Testis (tissue), 3 donors: ENCODE measurements around the gene NFKBIE. TPM values are rescaled to one million over a fixed set of nuclear protein-coding genes. Genes with fewer than 3 reads are reported as not detected.

Experiments
- DNase-seq: peaks from one replicate; pipeline ENCODE4 v3.0.0-alpha.2; 2019
- H3K27ac ChIP-seq, 2 donors: fragments of 200-600 bp; sonication (generic); one replicate each; pipeline ENCODE4 v1.5.1; 2019
- H3K27me3 ChIP-seq: fragments of 200-600 bp; sonication (generic); one replicate; pipeline ENCODE4 v1.5.1; 2019
- H3K36me3 ChIP-seq: fragments of 200-600 bp; sonication (generic); one replicate; pipeline ENCODE4 v1.5.1; 2017; ENCODE audit warnings: low read depth; ENCODE audit errors: missing control alignments
- H3K4me1 ChIP-seq: fragments of 200-600 bp; sonication (generic); one replicate; pipeline ENCODE4 v1.5.1; 2019
- H3K4me3 ChIP-seq, 2 donors: fragments of 200-600 bp; sonication (generic); one replicate each; pipeline ENCODE4 v1.5.1; 2017 to 2019
- H3K9me3 ChIP-seq: fragments of 200-600 bp; sonication (generic); one replicate; pipeline ENCODE4 v1.5.1; 2017
- POLR2A ChIP-seq: fragments of 450-650 bp; IDR thresholded peaks from one replicate; pipeline ENCODE4 v1.6.1; 2017; ENCODE audit warnings: antibody characterized with exemption, mild to moderate bottlenecking, moderate library complexity
- WGBS, 2 donors: methylation state at CpG; one replicate each; pipeline ENCODE4 v1.1.5; 2018; 5-methylcytosine and 5-hydroxymethylcytosine counted together
- intact Hi-C: fragments of 100-400 bp; cut with DNase I; formaldehyde crosslinking; loops from one replicate; pipeline ENCODE4 v1.15.1; 2023; ENCODE audit warnings: low total_unique reads
- polyA plus RNA-seq: library from polyadenylated mRNA; stranded (reverse); fragments of 350-450 nt; fragmentation: Illumina TruSeq; extraction: RNeasy Lipid Tissue Mini Kit (QIAGEN cat#74804); gene quantifications from one replicate; pipeline ENCODE4 v1.2.3, GENCODE V29; 2014; ENCODE audit warnings: low read depth, low replicate concordance; ENCODE audit not compliant: insufficient read depth
- total RNA-seq, 2 donors: library from RNA; depleted of rRNA; stranded (reverse); fragments of >200 nt; gene quantifications; one replicate each; pipeline ENCODE4 v1.2.3, GENCODE V29; 2016
- TF ChIP-seq, protein P1 (sequence below), 3 experiments: fragments of 450-650 bp in 2 of 3; fragments of 200-600 bp in 1 of 3; sonication (generic) in 1 of 3; IDR thresholded peaks; one replicate each; pipeline ENCODE4 v1.5.1; 2016 to 2019; ENCODE audit warnings: antibody characterized with exemption in 3 of 3, mild to moderate bottlenecking in 2 of 3, moderate library complexity in 1 of 3

The NFKBIE gene
- total and polyA plus RNA-seq, 3 donors from 2014 or later: 13.1 to 29.2 (median 18.3) TPM

DNA sequence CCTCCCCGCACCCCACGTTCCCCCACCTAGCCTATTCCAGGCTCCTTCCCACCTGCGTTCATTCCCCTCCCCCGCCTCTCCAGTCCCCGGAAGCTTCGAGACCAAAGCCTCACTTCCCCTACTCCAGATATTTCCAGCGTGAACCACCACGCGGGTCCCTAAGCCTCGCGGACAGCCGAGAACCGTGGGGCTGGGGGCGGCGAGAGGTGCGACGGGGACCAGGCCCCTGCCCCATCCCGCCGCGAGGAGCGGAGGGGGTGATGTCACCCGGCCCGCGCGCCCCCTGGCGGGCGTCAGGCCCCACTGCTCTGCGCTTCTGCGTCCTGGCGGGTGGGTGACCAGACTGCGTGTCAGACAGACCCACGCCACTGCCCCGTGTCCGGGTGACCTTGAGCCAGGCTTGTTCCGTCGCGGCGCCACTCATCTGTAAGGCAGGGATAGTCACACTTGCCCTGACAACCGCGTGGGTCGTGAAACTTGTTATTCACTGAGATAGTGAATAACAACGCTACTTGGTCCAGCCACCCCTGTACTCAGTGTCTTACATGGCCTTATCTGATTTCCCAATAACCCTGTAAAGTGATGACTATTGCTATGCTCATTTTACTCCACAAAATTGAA is 27.4 kb downstream of the NFKBIE start:
- DNase-seq: peak; percentile 85
- Histone ChIP-seq H3K9me3 (no peaks in the 10 kb centered on the region), H3K27ac (peak overlapping the region; percentile 94 to 98), H3K4me3 (peak overlapping the region; percentile 67 to 68), H3K36me3 (no peaks in the 10 kb centered on the region), H3K4me1 (peaks cover 30% of the 10 kb centered on the region), H3K27me3 (no peaks in the 10 kb centered on the region)
- intact Hi-C loops: loop anchor here (10.0 kb wide), 1 partner anchor 63 kb away; no protein-coding TSS in a partner anchor
- WGBS, 2 donors: 1% methylated on average over 15 to 40 of the region's 42 CpGs
- TF ChIP-seq, protein P1, sequence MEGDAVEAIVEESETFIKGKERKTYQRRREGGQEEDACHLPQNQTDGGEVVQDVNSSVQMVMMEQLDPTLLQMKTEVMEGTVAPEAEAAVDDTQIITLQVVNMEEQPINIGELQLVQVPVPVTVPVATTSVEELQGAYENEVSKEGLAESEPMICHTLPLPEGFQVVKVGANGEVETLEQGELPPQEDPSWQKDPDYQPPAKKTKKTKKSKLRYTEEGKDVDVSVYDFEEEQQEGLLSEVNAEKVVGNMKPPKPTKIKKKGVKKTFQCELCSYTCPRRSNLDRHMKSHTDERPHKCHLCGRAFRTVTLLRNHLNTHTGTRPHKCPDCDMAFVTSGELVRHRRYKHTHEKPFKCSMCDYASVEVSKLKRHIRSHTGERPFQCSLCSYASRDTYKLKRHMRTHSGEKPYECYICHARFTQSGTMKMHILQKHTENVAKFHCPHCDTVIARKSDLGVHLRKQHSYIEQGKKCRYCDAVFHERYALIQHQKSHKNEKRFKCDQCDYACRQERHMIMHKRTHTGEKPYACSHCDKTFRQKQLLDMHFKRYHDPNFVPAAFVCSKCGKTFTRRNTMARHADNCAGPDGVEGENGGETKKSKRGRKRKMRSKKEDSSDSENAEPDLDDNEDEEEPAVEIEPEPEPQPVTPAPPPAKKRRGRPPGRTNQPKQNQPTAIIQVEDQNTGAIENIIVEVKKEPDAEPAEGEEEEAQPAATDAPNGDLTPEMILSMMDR (IDR thresholded peaks at IDR 0.05): peak; percentile 99 to 100 (median 99)
- no peak for TF ChIP-seq POLR2A

DNA sequence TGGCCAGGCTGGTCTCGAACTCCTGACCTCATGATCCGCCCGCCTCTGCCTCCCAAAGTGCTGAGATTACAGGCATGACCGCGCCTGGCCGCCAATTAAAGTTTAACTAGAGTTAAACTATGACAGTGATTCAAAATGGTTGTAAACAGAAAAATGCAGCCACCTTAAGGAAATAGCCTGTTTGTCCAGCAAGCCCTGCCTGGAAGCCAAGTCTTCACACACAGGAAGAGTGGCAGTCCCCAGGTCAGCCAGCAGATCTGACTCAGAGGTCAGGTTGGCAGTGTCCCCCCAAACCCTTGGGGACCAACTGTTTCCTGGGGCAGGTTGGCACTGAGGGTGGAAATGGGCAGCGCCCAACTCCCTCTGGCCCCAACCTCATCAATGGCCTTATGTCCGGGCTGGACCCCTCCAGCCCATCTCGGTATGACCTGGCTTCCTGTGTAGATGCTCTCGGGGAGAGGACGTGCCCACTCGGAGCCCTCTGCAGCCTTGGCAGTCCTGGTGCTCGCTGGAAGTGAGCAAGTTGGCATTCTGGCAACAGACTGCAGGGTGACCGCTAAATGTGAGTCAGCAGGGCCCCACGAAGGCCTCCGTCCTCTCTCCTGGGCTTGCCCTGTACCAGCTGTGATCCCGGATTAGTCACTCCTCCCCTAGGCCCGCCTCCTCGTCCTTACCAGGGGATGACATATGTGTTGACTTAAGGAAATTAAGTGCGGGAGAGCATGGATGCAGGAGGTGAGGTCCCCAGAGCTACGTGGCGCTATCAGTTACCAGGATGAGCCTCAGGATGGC is 28.1 kb downstream of the NFKBIE start:
- TF ChIP-seq POLR2A: no peak
- TF ChIP-seq, protein P1 (IDR thresholded peaks at IDR 0.05): no peak
- Histone ChIP-seq H3K27ac (peak overlapping the region; percentile 94 to 98), H3K4me1 (peaks cover 30% of the 10 kb centered on the region), H3K9me3 (no peaks in the 10 kb centered on the region), H3K36me3 (no peaks in the 10 kb centered on the region), H3K27me3 (no peaks in the 10 kb centered on the region), H3K4me3 (peak overlapping the region; percentile 67 to 68)
- peak; percentile 87 for DNase-seq
- intact Hi-C loops: loop anchor here (10.0 kb wide), 1 partner anchor 62 kb away; no protein-coding TSS in a partner anchor
- 34 to 37% methylated on average over 16 to 22 of the region's 22 CpGs for whole genome bisulfite sequencing, 2 donors

DNA sequence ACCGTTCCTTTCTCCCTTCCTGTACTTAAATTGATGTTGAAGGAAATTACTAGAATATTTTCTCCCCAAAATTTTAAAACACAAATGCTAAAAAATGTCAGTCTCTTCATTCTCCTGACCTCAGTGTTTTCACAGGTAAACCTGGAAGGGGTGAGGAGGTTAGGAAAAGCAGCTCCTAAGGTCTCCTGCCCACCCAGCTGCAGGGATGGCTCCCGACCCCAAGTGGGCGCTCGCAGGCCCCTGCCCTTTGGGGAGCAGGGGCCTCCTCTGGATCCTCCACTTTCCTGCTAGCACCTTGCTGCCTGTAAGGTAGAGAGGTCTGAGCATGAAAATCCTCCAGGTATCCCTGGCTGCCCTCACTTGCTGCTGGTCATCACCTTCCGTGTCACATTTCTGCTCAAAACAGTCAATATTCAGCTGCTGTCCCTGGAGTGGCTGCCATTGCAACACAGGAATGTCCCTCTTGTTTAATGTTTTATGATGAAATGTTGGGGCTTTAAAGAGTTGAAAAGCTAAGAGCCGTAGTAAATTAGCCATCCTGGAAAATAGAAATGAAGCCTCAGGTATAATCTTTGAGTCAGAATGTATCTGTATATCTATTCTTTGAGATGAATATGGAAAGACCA is 29.3 kb downstream of the NFKBIE start:
- no peak for TF ChIP-seq POLR2A
- TF ChIP-seq, protein P1 (IDR thresholded peaks at IDR 0.05): no peak
- no peak for DNase-seq
- 92 to 93% methylated on average over 6 of the region's 6 CpGs for WGBS, 2 donors
- intact Hi-C loops: loop anchor here (10.0 kb wide), 1 partner anchor 61 kb away; no protein-coding TSS in a partner anchor
- no peak overlapping the region for H3K4me3 ChIP-seq
- peak overlapping the region in 1 of 2 donors; percentile 23 for H3K27ac ChIP-seq
- H3K9me3 ChIP-seq: no peaks in the 10 kb centered on the region
- no peaks in the 10 kb centered on the region for H3K27me3 ChIP-seq
- H3K36me3 ChIP-seq: no peaks in the 10 kb centered on the region
- H3K4me1 ChIP-seq: peaks cover 30% of the 10 kb centered on the region

DNA sequence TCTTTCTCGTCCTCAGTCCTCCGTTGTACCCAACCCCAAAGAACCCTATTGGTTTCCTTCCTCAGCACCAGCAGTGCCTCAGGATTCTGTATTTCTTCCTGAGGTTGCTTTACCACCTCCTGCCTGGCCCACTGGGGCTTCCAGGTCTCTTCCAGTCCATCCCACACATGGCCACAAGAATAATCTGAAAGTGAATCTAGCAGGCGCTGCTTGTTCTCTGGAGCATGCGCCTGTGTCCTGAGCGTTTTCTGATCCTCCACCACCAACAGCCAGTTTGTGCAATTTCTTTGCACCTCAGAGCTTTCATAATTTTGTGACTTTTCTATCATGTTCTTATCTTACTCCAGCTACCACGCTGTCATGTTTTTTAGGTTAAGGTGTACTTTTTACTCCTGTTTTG is 30.1 kb downstream of the NFKBIE start:
- no peaks in the 10 kb centered on the region for H3K36me3 ChIP-seq
- H3K27me3 ChIP-seq: no peaks in the 10 kb centered on the region
- intact Hi-C loops: loop anchor here (10.0 kb wide), 1 partner anchor 60 kb away; no protein-coding TSS in a partner anchor
- TF ChIP-seq, protein P1 (IDR thresholded peaks at IDR 0.05): no peak
- TF ChIP-seq POLR2A: no peak
- H3K4me3 ChIP-seq: no peak overlapping the region
- no peak for DNase-seq
- H3K9me3 ChIP-seq: no peaks in the 10 kb centered on the region
- H3K4me1 ChIP-seq: peaks cover 30% of the 10 kb centered on the region
- peak overlapping the region; percentile 52 to 75 for H3K27ac ChIP-seq
- 63 to 81% methylated on average over 6 of the region's 6 CpGs for WGBS, 2 donors
